ENCODE results near the gene TBX6.

GRCh38 chr16:30051518-30051917, 40.2 kb downstream of the TBX6 start:
- TF ChIP-seq CTCF (conservative IDR thresholded peaks at IDR 0.05; ENCODE audit: low read depth, low read length) (no peak), EZH2 (IDR thresholded peaks at IDR 0.05; ENCODE audit: borderline replicate concordance, low read depth, low read length, poor library complexity, severe bottlenecking) (no peak)

Measured in A673 (cell line).